ENCODE data around the gene ADGRD2.

The ADGRD2 gene

GRCh38 chr9:124437086-124437485, 13.2 kb upstream of the ADGRD2 start:
- H2AFZ ChIP-seq (ENCODE audit: low read length, unreplicated experiment) = no peak overlapping the region
- no peaks in the 10 kb centered on the region for H3K36me3 ChIP-seq (ENCODE audit: insufficient read depth, low read length)
- no peak overlapping the region for H3K4me3 ChIP-seq (ENCODE audit: low read depth, low read length)
- no peaks in the 10 kb centered on the region for H3K79me2 ChIP-seq (ENCODE audit: control insufficient read depth, insufficient read depth, low read length, unreplicated experiment)
- H3K4me1 ChIP-seq (ENCODE audit: control insufficient read depth, insufficient read depth, low read length, unreplicated experiment) = no peaks in the 10 kb centered on the region
- H3K27me3 ChIP-seq (ENCODE audit: insufficient read depth, low read length) = 0 out of 2 replicates have a peak, but pooled peaks cover 4% of the 10 kb centered on the region
- no peak overlapping the region for H3K27ac ChIP-seq (ENCODE audit: low read depth, low read length)

GRCh38 chr9:124438091-124438490, 12.2 kb upstream of the ADGRD2 start:
- H3K4me3 ChIP-seq (ENCODE audit: low read depth, low read length) = no peak overlapping the region
- no peak overlapping the region for H3K27ac ChIP-seq (ENCODE audit: low read depth, low read length)
- H3K27me3 ChIP-seq (ENCODE audit: insufficient read depth, low read length) = 0 out of 2 replicates have a peak, but pooled peaks cover 4% of the 10 kb centered on the region
- no peaks in the 10 kb centered on the region for H3K4me1 ChIP-seq (ENCODE audit: control insufficient read depth, insufficient read depth, low read length, unreplicated experiment)
- H2AFZ ChIP-seq (ENCODE audit: low read length, unreplicated experiment) = no peak overlapping the region
- no peaks in the 10 kb centered on the region for H3K79me2 ChIP-seq (ENCODE audit: control insufficient read depth, insufficient read depth, low read length, unreplicated experiment)
- H3K36me3 ChIP-seq (ENCODE audit: insufficient read depth, low read length) = no peaks in the 10 kb centered on the region

- no peaks in the 10 kb centered on the region for H3K4me1 ChIP-seq (ENCODE audit: control insufficient read depth, insufficient read depth, low read length, unreplicated experiment)
- no peak overlapping the region for H2AFZ ChIP-seq (ENCODE audit: low read length, unreplicated experiment)
- H3K27me3 ChIP-seq (ENCODE audit: insufficient read depth, low read length) = 0 out of 2 replicates have a peak, but pooled peaks cover 4% of the 10 kb centered on the region
- no peak overlapping the region for H3K27ac ChIP-seq (ENCODE audit: low read depth, low read length)
- no peaks in the 10 kb centered on the region for H3K79me2 ChIP-seq (ENCODE audit: control insufficient read depth, insufficient read depth, low read length, unreplicated experiment)
- H3K4me3 ChIP-seq (ENCODE audit: low read depth, low read length) = no peak overlapping the region
- no peaks in the 10 kb centered on the region for H3K36me3 ChIP-seq (ENCODE audit: insufficient read depth, low read length)
These were observed 11.2 kb upstream of the ADGRD2 start for GRCh38 chr9:124439086-124439485.

DNA sequence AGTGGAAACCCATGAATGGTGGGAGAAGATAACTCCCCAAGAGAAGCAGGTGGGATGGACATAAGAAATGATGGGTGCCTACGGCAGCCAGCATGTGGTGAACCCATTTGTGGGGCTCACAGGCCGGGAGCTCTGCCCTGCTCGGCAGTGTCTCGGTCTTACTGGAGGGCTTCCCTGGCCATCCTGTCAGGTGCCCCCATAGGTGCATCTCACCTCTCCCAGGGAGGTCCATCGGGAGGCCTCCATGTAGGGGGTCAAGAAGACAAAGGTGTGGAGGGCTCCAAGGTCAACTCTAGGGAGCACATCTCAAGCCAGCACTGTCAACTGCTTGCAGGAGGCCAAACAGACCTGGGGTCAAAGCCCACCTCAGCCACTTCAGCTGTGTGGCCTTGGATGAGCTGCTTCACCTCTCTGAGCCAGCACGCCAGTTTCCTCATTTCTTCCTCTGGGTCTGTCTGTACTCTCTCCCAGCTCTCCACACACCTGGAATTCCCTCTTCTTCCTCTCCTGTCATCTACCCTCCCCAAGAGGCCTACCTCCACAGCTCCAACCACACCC, 10.5 kb upstream of the ADGRD2 start:
- H3K79me2 ChIP-seq (ENCODE audit: control insufficient read depth, insufficient read depth, low read length, unreplicated experiment) = no peaks in the 10 kb centered on the region
- H3K27ac ChIP-seq (ENCODE audit: low read depth, low read length) = no peak overlapping the region
- H3K36me3 ChIP-seq (ENCODE audit: insufficient read depth, low read length) = no peaks in the 10 kb centered on the region
- no peak overlapping the region for H2AFZ ChIP-seq (ENCODE audit: low read length, unreplicated experiment)
- no peaks in the 10 kb centered on the region for H3K27me3 ChIP-seq (ENCODE audit: insufficient read depth, low read length)
- H3K4me3 ChIP-seq (ENCODE audit: low read depth, low read length) = no peak overlapping the region
- H3K4me1 ChIP-seq (ENCODE audit: control insufficient read depth, insufficient read depth, low read length, unreplicated experiment) = no peaks in the 10 kb centered on the region

- H3K27ac ChIP-seq (ENCODE audit: low read depth, low read length) = no peak overlapping the region
- H3K4me3 ChIP-seq (ENCODE audit: low read depth, low read length) = no peak overlapping the region
- no peaks in the 10 kb centered on the region for H3K27me3 ChIP-seq (ENCODE audit: insufficient read depth, low read length)
- no peak overlapping the region for H2AFZ ChIP-seq (ENCODE audit: low read length, unreplicated experiment)
- H3K4me1 ChIP-seq (ENCODE audit: control insufficient read depth, insufficient read depth, low read length, unreplicated experiment) = no peaks in the 10 kb centered on the region
- H3K36me3 ChIP-seq (ENCODE audit: insufficient read depth, low read length) = no peaks in the 10 kb centered on the region
- H3K79me2 ChIP-seq (ENCODE audit: control insufficient read depth, insufficient read depth, low read length, unreplicated experiment) = no peaks in the 10 kb centered on the region
These were observed 9.5 kb upstream of the ADGRD2 start for GRCh38 chr9:124440786-124441185.

DNA sequence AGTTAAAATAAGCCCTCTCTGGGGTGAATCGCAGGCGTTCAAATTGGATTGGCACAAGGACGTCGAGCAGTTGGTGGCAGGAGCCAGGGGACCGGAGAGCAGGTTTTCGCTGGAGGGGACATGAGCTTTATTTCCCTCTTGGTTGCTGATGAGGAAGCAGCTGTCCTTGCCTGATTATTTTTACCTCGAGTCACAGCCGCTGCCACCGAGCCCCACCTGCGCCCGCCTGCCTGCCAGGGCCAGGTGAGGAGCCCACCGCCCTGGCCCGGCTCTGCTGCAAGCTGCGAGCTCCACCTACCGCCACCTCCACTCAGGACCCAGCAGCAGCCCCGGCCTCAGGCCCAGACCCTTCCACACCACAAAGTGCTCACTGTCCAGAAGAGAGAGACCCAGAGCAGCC, 9.0 kb upstream of the ADGRD2 start:
- Histone ChIP-seq H3K27ac (ENCODE audit: low read depth, low read length) (no peak overlapping the region), H2AFZ (ENCODE audit: low read length, unreplicated experiment) (no peak overlapping the region), H3K27me3 (ENCODE audit: insufficient read depth, low read length) (no peaks in the 10 kb centered on the region), H3K4me3 (ENCODE audit: low read depth, low read length) (no peak overlapping the region), H3K79me2 (ENCODE audit: control insufficient read depth, insufficient read depth, low read length, unreplicated experiment) (no peaks in the 10 kb centered on the region), H3K4me1 (ENCODE audit: control insufficient read depth, insufficient read depth, low read length, unreplicated experiment) (no peaks in the 10 kb centered on the region), H3K36me3 (ENCODE audit: insufficient read depth, low read length) (no peaks in the 10 kb centered on the region)

DNA sequence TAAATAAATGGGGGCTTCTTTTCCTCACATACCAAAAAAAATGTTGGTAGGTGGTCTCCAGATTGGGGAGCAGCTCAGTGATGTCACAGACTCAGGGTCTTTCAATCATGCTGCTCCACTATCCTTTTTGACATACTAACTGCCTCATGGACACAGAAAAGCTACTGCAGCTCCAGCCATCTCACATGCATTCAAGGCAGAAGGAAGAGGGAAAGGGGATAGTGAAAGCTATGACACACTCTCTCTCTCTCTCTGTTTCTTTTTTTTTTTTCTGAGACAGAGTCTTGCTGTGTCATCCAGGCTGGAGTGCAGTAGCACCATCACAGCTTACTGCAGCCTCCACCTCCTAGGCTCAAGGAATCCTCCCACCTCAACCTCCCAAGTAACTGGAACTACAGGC, 7.9 kb upstream of the ADGRD2 start:
- no peaks in the 10 kb centered on the region for H3K4me1 ChIP-seq (ENCODE audit: control insufficient read depth, insufficient read depth, low read length, unreplicated experiment)
- H3K36me3 ChIP-seq (ENCODE audit: insufficient read depth, low read length) = no peaks in the 10 kb centered on the region
- no peaks in the 10 kb centered on the region for H3K27me3 ChIP-seq (ENCODE audit: insufficient read depth, low read length)
- H3K4me3 ChIP-seq (ENCODE audit: low read depth, low read length) = no peak overlapping the region
- H3K79me2 ChIP-seq (ENCODE audit: control insufficient read depth, insufficient read depth, low read length, unreplicated experiment) = no peaks in the 10 kb centered on the region
- no peak overlapping the region for H2AFZ ChIP-seq (ENCODE audit: low read length, unreplicated experiment)
- no peak overlapping the region for H3K27ac ChIP-seq (ENCODE audit: low read depth, low read length)

GRCh38 chr9:124442826-124443225, 7.4 kb upstream of the ADGRD2 start:
- Histone ChIP-seq H2AFZ (ENCODE audit: low read length, unreplicated experiment) (no peak overlapping the region), H3K4me1 (ENCODE audit: control insufficient read depth, insufficient read depth, low read length, unreplicated experiment) (no peaks in the 10 kb centered on the region), H3K27ac (ENCODE audit: low read depth, low read length) (no peak overlapping the region), H3K79me2 (ENCODE audit: control insufficient read depth, insufficient read depth, low read length, unreplicated experiment) (no peaks in the 10 kb centered on the region), H3K36me3 (ENCODE audit: insufficient read depth, low read length) (no peaks in the 10 kb centered on the region), H3K4me3 (ENCODE audit: low read depth, low read length) (no peak overlapping the region), H3K27me3 (ENCODE audit: insufficient read depth, low read length) (no peaks in the 10 kb centered on the region)

- H3K27me3 ChIP-seq (ENCODE audit: insufficient read depth, low read length) = no peaks in the 10 kb centered on the region
- H3K36me3 ChIP-seq (ENCODE audit: insufficient read depth, low read length) = no peaks in the 10 kb centered on the region
- H3K79me2 ChIP-seq (ENCODE audit: control insufficient read depth, insufficient read depth, low read length, unreplicated experiment) = no peaks in the 10 kb centered on the region
- H3K4me1 ChIP-seq (ENCODE audit: control insufficient read depth, insufficient read depth, low read length, unreplicated experiment) = no peaks in the 10 kb centered on the region
- no peak overlapping the region for H2AFZ ChIP-seq (ENCODE audit: low read length, unreplicated experiment)
- H3K27ac ChIP-seq (ENCODE audit: low read depth, low read length) = no peak overlapping the region
- no peak overlapping the region for H3K4me3 ChIP-seq (ENCODE audit: low read depth, low read length)
These were observed 6.6 kb upstream of the ADGRD2 start for GRCh38 chr9:124443625-124444024.

GRCh38 chr9:124444166-124444565, 6.1 kb upstream of the ADGRD2 start:
- no peaks in the 10 kb centered on the region for H3K4me1 ChIP-seq (ENCODE audit: control insufficient read depth, insufficient read depth, low read length, unreplicated experiment)
- H3K36me3 ChIP-seq (ENCODE audit: insufficient read depth, low read length) = no peaks in the 10 kb centered on the region
- no peak overlapping the region for H3K27ac ChIP-seq (ENCODE audit: low read depth, low read length)

GRCh38 chr9:124447297-124447661, 3.0 kb upstream of the ADGRD2 start:
- H3K36me3 ChIP-seq (ENCODE audit: insufficient read depth, low read length) = no peaks in the 10 kb centered on the region
- no peak overlapping the region for H3K4me3 ChIP-seq (ENCODE audit: low read depth, low read length)
- H3K27ac ChIP-seq (ENCODE audit: low read depth, low read length) = no peak overlapping the region
- H2AFZ ChIP-seq (ENCODE audit: low read length, unreplicated experiment) = no peak overlapping the region
- H3K27me3 ChIP-seq (ENCODE audit: insufficient read depth, low read length) = peaks cover 17% of the 10 kb centered on the region
- no peaks in the 10 kb centered on the region for H3K79me2 ChIP-seq (ENCODE audit: control insufficient read depth, insufficient read depth, low read length, unreplicated experiment)
- H3K4me1 ChIP-seq (ENCODE audit: control insufficient read depth, insufficient read depth, low read length, unreplicated experiment) = peaks cover 6% of the 10 kb centered on the region

More at GRCh38 chr9:124444166-124444565, 6.1 kb upstream of the ADGRD2 start:
- Histone ChIP-seq H3K4me3 (ENCODE audit: low read depth, low read length) (no peak overlapping the region), H3K27me3 (ENCODE audit: insufficient read depth, low read length) (no peaks in the 10 kb centered on the region), H2AFZ (ENCODE audit: low read length, unreplicated experiment) (no peak overlapping the region), H3K79me2 (ENCODE audit: control insufficient read depth, insufficient read depth, low read length, unreplicated experiment) (no peaks in the 10 kb centered on the region)

Data from ACC112 (cell line).